DMS53 treated with DMSO at 0.1 percent for 48 hours (cell line): ENCODE measurements around the gene UACA.
A peak's percentile ranks its signal among the peaks of the same experiment; 100 is the strongest.
"Not testable (repeated sequence)": the region's sequence is repeated elsewhere in the genome, so short reads cannot be mapped to it uniquely, and the experiment has no call there.

Experiments used
- DNase-seq: peaks from one replicate; lab custom pipeline; 2025; ENCODE audit not compliant: unreplicated experiment; lab: John Stamatoyannopoulos, UW

The UACA gene

GRCh38 chr15:70763120-70763949 lies at the start of gene UACA:
UACA (minus strand) TSS chr15:70763558; CDS start chr15:70763407, 151 bp downstream.
- DNase-seq, result peak; percentile 85

- DNase-seq, result no peak
These were observed 49.5 kb upstream of the UACA start for GRCh38 chr15:70812827-70813364.

- no peak for DNase-seq
These were observed 47.7 kb upstream of the UACA start for GRCh38 chr15:70810916-70811578.

- DNase-seq, result no peak
These were observed 43.8 kb upstream of the UACA start for GRCh38 chr15:70806992-70807712.

- not testable (repeated sequence) for DNase-seq
These were observed 41.0 kb upstream of the UACA start for GRCh38 chr15:70804388-70804787.

GRCh38 chr15:70802629-70803028 lies 39.3 kb upstream of the UACA start:
- DNase-seq, result no peak

- no peak for DNase-seq
These were observed 37.8 kb upstream of the UACA start for GRCh38 chr15:70801109-70801508.

GRCh38 chr15:70799667-70800450 lies 36.5 kb upstream of the UACA start:
- peak; percentile 3 for DNase-seq

GRCh38 chr15:70797464-70797863 lies 34.1 kb upstream of the UACA start:
- DNase-seq, result no peak

GRCh38 chr15:70796516-70797310 lies 33.4 kb upstream of the UACA start:
- DNase-seq, result no peak

- DNase-seq, result peak; percentile 2
These were observed 31.9 kb upstream of the UACA start for GRCh38 chr15:70795311-70795665.

- DNase-seq, result no peak
These were observed 31.4 kb upstream of the UACA start for GRCh38 chr15:70794596-70795310.

- DNase-seq, result no peak
These were observed 30.3 kb upstream of the UACA start for GRCh38 chr15:70793694-70794093.

GRCh38 chr15:70792171-70792573 lies 28.8 kb upstream of the UACA start:
- DNase-seq, result no peak

GRCh38 chr15:70791259-70791658 lies 27.9 kb upstream of the UACA start:
- no peak for DNase-seq

GRCh38 chr15:70789213-70789612 lies 25.9 kb upstream of the UACA start:
- DNase-seq, result no peak

GRCh38 chr15:70788114-70789049 lies 25.0 kb upstream of the UACA start:
- DNase-seq, result peak; percentile 76

GRCh38 chr15:70786996-70787395 lies 23.6 kb upstream of the UACA start:
- no peak for DNase-seq
